ENCODE results near the gene FCGR3B.
"Not testable (repeated sequence)": the region's sequence is repeated elsewhere in the genome, so short reads cannot be mapped to it uniquely, and the experiment has no call there.

The FCGR3B gene

DNA sequence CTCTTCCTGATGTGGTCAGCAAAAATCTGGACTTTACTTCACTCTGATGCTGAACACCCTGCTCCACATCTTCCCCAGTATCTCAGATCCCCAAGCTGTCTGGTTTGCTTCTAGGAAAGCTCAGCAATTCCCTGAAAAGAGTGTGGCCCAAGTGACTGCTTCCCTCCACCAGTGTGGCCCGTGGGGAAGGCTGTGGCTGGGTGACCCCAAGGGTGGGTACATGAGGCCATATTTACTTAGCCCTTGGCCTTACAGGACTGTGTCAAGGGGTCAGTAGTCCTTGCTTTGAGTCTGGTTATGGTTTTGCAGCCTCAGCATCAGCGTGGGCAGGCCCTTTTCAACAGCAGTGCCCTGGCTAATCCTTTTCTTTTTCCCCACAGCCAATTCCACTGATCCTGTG is 35.8 kb downstream of the FCGR3B start:
- not testable (repeated sequence) for H3K4me2 ChIP-seq; H4K20me1 ChIP-seq (ENCODE audit: insufficient read depth); H3K27me3 ChIP-seq (ENCODE audit: insufficient read depth, low read depth); H3K36me3 ChIP-seq (ENCODE audit: insufficient read depth); H3K4me1 ChIP-seq (ENCODE audit: low read depth, poor library complexity, severe bottlenecking); H3K9ac ChIP-seq; H3K4me3 ChIP-seq (IDR thresholded peaks at IDR 0.05; ENCODE audit: insufficient read depth, low read depth, low read length); H3K79me2 ChIP-seq (ENCODE audit: insufficient read depth, low read depth); H3K27ac ChIP-seq; H2AFZ ChIP-seq (ENCODE audit: low read depth)

DNA sequence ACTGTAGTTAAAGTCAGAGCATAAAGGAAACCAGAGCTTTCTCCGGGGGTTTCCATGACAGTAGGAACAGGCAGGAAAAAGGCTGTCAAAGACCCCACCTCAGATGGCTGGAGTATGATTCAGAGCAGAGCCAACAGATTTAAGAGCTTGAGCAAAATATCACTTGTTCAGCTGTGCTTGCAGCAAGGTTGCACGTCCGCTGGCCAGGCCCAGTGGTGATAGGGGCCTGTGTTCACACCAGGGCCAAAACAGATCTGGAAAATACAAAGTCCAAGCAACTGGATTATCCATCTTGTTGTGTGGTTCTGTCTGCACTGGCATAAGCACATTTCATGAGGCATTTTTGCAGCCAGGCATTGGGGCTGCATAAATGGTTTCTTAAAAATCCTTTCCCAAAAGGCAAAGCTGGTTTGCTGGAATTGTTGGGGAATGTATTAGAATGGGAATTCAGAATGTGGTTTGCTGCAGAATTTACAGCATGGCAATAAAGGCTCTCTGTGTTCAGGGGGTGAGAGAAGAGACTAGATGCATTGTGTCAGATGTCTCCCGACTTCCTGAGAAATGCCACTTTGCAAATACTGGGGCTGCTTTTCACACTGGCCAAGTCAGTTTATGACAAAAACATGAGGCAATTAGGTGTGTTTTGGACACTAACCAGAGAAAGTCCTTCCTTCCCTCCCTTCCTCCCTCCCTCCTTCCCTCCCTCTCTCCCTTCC is 36.5 kb downstream of the FCGR3B start:
- not testable (repeated sequence) for H4K20me1 ChIP-seq (ENCODE audit: insufficient read depth); H3K4me2 ChIP-seq; H3K27me3 ChIP-seq (ENCODE audit: insufficient read depth, low read depth); H2AFZ ChIP-seq (ENCODE audit: low read depth); H3K9ac ChIP-seq; H3K36me3 ChIP-seq (ENCODE audit: insufficient read depth); H3K4me1 ChIP-seq (ENCODE audit: low read depth, poor library complexity, severe bottlenecking); H3K27ac ChIP-seq; H3K4me3 ChIP-seq (IDR thresholded peaks at IDR 0.05; ENCODE audit: insufficient read depth, low read depth, low read length); H3K79me2 ChIP-seq (ENCODE audit: insufficient read depth, low read depth)

DNA sequence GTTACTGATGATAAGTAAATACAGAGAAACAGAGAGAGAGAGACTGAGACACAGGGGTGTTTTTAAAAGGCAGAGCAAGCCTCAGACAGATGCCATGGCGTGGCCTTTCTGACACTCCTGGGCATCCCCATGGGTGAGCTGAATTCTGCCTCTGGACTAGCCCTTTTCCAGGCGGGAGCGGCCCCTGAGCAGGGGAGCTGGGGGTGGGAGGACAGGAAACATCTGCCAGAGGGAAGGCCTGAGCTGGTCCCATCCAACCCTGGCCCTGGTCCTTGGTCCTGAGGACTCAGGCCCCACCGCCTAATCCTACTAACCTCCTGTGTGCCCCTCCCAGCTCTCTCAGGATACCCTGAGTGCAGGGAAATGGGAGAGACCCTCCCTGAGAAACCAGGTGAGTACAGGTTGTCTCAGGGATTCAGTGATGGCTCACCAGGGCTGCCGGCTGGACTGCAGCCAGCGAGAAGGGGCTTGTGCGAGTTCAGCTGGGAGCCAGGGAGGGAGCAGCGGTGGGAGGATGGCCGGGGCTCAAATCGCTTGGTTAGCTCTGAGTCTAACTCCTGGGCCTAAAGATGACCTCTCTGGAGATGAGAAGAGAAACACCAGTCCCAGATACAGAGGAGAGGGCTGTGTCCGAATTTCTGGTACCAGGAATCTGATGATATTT is 37.8 kb downstream of the FCGR3B start:
- H3K4me3 ChIP-seq (IDR thresholded peaks at IDR 0.05; ENCODE audit: insufficient read depth, low read depth, low read length); H3K4me1 ChIP-seq (ENCODE audit: low read depth, poor library complexity, severe bottlenecking); H3K9ac ChIP-seq; H3K36me3 ChIP-seq (ENCODE audit: insufficient read depth); H3K27me3 ChIP-seq (ENCODE audit: insufficient read depth, low read depth); H2AFZ ChIP-seq (ENCODE audit: low read depth); H4K20me1 ChIP-seq (ENCODE audit: insufficient read depth); H3K79me2 ChIP-seq (ENCODE audit: insufficient read depth, low read depth); H3K4me2 ChIP-seq; H3K27ac ChIP-seq: not testable (repeated sequence)

DNA sequence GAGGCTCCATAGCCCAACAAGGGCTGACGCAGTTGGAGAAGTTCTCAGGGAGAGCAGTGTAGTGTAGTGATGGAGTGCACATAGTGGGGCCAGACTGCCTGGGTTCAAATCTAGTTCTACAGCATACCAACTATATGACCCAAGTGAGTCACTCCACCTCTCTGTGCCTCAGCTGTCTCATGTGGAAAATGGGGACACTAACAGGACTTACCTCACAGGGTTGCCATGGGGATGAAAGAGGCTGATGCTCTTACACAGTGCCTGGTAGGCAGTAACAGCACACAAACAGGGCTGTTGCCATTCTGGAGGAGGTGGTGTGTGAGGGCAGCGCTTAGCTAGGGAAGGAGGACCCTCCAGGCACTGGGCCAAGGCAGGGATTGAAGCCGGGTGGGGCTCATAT is 38.4 kb downstream of the FCGR3B start:
- H3K4me1 ChIP-seq (ENCODE audit: low read depth, poor library complexity, severe bottlenecking); H3K9ac ChIP-seq: not testable (repeated sequence)

DNA sequence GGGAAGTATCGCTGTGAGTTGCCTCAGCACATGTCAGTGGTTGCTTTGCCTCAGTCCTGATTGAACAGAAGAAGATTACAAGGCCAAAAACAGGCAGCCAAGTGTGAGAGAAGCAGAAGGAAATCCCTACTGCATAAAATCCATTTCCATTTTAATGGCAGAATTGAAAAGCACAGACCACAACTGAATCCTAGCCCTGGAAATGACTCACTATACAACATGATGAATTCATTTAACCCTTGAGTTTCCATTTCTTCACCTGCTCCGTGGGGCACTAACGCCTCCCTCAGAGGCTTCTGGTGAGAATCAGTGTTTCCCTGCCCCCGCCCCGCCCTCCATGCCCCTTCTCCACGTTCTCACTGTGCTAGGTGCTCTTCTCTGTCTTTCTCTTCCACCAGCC is 41.1 kb downstream of the FCGR3B start:
- H3K4me3 ChIP-seq (IDR thresholded peaks at IDR 0.05; ENCODE audit: insufficient read depth, low read depth, low read length); H3K4me1 ChIP-seq (ENCODE audit: low read depth, poor library complexity, severe bottlenecking); H2AFZ ChIP-seq (ENCODE audit: low read depth); H3K27me3 ChIP-seq (ENCODE audit: insufficient read depth, low read depth); H3K9ac ChIP-seq; H3K4me2 ChIP-seq; H3K36me3 ChIP-seq (ENCODE audit: insufficient read depth); H4K20me1 ChIP-seq (ENCODE audit: insufficient read depth); H3K79me2 ChIP-seq (ENCODE audit: insufficient read depth, low read depth); H3K27ac ChIP-seq: not testable (repeated sequence)

More for the DNA sequence above, 38.4 kb downstream of the FCGR3B start:
- H3K27ac ChIP-seq; H3K79me2 ChIP-seq (ENCODE audit: insufficient read depth, low read depth); H4K20me1 ChIP-seq (ENCODE audit: insufficient read depth); H2AFZ ChIP-seq (ENCODE audit: low read depth); H3K4me2 ChIP-seq; H3K4me3 ChIP-seq (IDR thresholded peaks at IDR 0.05; ENCODE audit: insufficient read depth, low read depth, low read length); H3K27me3 ChIP-seq (ENCODE audit: insufficient read depth, low read depth); H3K36me3 ChIP-seq (ENCODE audit: insufficient read depth): not testable (repeated sequence)

DNA sequence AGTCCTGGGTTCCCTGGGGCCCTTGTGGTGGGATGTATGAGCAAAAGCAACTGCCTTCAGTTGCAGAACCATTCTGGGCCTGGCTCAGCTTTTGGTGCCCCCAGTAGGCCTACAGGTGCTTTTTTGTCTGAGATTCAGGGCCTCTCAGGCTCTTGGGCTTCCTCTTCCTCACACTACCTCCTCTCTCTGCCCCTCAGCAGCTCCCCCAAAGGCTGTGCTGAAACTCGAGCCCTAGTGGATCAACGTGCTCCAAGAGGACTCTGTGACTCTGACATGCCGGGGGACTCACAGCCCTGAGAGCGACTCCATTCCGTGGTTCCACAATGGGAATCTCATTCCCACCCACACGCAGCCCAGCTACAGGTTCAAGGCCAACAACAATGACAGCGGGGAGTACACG is 41.6 kb downstream of the FCGR3B start:
- not testable (repeated sequence) for H3K27me3 ChIP-seq (ENCODE audit: insufficient read depth, low read depth); H4K20me1 ChIP-seq (ENCODE audit: insufficient read depth); H3K27ac ChIP-seq; H3K4me3 ChIP-seq (IDR thresholded peaks at IDR 0.05; ENCODE audit: insufficient read depth, low read depth, low read length); H3K4me1 ChIP-seq (ENCODE audit: low read depth, poor library complexity, severe bottlenecking); H3K9ac ChIP-seq; H3K36me3 ChIP-seq (ENCODE audit: insufficient read depth); H3K79me2 ChIP-seq (ENCODE audit: insufficient read depth, low read depth); H2AFZ ChIP-seq (ENCODE audit: low read depth); H3K4me2 ChIP-seq

DNA sequence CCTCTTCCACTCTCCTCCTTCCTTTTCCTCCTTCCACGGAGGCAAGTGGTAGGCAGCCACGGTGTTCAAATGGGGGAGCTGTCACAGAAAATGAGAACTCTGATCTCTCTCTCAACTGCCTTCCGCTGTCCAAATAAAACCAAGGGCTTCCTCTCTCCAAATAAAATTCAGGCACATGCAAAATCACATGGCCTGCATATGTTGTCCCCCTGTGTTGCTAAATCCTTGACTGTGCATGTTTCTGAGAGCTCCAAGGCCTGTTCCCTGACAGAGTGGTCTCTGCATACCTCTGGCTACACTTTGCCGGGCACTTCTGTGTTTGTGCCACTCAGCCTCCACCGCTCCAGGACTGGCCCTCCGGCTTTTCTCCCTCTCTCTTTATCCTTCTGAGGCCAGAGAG is 42.4 kb downstream of the FCGR3B start:
- H3K4me1 ChIP-seq (ENCODE audit: low read depth, poor library complexity, severe bottlenecking); H3K4me2 ChIP-seq; H3K27me3 ChIP-seq (ENCODE audit: insufficient read depth, low read depth); H3K36me3 ChIP-seq (ENCODE audit: insufficient read depth); H3K27ac ChIP-seq; H2AFZ ChIP-seq (ENCODE audit: low read depth); H3K4me3 ChIP-seq (IDR thresholded peaks at IDR 0.05; ENCODE audit: insufficient read depth, low read depth, low read length); H3K9ac ChIP-seq; H4K20me1 ChIP-seq (ENCODE audit: insufficient read depth); H3K79me2 ChIP-seq (ENCODE audit: insufficient read depth, low read depth): not testable (repeated sequence)

DNA sequence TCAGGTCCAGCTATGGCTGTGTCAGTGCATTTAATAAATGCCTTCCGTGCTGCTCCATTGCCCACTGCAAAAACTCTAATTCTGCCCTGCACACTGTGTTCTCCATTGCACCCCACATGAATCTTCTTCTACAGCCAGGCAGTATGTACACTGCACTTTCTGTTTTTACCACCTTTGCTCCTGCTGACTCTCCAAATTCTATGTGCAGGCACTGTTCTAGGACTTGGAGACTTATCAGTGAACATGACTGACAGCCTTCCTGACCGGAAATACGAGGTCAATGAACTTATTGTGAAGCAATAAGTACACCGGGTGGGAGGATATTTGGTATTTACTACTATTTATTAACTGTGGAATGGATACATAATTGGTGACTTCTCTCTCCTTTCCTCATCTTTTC is 48.1 kb downstream of the FCGR3B start:
- H3K36me3 ChIP-seq (ENCODE audit: insufficient read depth); H3K4me1 ChIP-seq (ENCODE audit: low read depth, poor library complexity, severe bottlenecking); H3K9ac ChIP-seq; H3K79me2 ChIP-seq (ENCODE audit: insufficient read depth, low read depth); H3K27me3 ChIP-seq (ENCODE audit: insufficient read depth, low read depth); H3K27ac ChIP-seq; H2AFZ ChIP-seq (ENCODE audit: low read depth); H4K20me1 ChIP-seq (ENCODE audit: insufficient read depth); H3K4me2 ChIP-seq; H3K4me3 ChIP-seq (IDR thresholded peaks at IDR 0.05; ENCODE audit: insufficient read depth, low read depth, low read length): not testable (repeated sequence)

DNA sequence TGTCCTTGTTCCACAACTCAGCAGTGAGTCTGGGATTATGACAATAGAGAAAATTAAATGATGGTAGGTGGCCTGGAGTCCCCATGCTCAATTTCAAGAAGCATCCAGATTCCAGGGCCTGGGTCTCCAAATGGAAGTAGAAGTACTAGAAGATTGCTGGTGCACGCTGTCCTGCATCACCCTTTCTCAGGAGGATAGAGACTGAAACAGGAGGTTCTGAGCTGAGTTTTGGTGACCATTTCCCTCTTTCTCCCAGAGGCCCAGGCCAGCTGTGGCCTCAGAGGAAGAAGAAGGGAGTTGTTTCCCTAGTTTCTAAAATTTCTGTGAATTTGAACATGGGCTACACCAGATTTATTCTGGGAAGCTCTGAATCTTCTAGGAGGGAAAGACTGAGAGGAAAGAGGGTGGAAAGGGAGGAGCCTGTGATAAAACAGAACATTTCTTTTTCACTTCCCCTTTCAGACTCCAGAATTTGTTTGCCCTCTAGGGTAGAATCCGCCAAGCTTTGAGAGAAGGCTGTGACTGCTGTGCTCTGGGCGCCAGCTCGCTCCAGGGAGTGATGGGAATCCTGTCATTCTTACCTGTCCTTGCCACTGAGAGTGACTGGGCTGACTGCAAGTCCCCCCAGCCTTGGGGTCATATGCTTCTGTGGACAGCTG is 50.0 kb downstream of the FCGR3B start:
- H3K27me3 ChIP-seq (ENCODE audit: insufficient read depth, low read depth); H3K27ac ChIP-seq; H4K20me1 ChIP-seq (ENCODE audit: insufficient read depth); H3K36me3 ChIP-seq (ENCODE audit: insufficient read depth); H3K4me3 ChIP-seq (IDR thresholded peaks at IDR 0.05; ENCODE audit: insufficient read depth, low read depth, low read length); H3K79me2 ChIP-seq (ENCODE audit: insufficient read depth, low read depth); H3K9ac ChIP-seq; H2AFZ ChIP-seq (ENCODE audit: low read depth); H3K4me1 ChIP-seq (ENCODE audit: low read depth, poor library complexity, severe bottlenecking); H3K4me2 ChIP-seq: not testable (repeated sequence)

DNA sequence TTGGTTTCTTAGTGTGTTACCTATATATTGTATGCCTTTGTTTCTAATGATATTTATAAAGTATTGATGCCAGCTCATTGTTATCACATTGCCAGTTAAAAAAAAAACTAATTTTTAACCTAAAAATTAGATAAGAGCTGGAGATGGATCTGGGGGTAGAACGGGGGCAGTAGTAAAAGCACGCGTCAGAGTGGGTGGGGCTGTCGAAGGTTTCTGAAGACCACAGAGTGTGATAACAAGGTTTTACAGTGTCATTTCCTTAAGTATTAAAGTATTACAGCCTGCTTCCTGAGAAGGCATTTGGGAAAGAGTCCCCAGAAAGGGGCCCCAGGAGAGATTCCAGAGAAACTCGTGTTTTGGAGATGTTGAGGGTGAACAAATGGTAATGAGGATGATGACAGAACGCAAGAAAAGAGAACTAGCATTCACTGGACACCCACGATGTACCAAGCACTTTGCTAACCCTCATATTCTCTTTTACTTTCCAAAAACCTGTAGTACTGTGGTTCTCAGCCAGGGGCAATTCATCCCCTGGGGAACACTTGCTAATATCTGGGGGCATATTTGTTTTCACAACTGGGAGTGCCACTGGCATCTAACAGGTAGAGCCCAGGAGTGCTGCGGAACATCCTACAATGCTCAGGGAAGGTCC is 51.0 kb downstream of the FCGR3B start:
- H3K9ac ChIP-seq; H3K4me2 ChIP-seq; H3K4me1 ChIP-seq (ENCODE audit: low read depth, poor library complexity, severe bottlenecking); H3K27me3 ChIP-seq (ENCODE audit: insufficient read depth, low read depth); H2AFZ ChIP-seq (ENCODE audit: low read depth); H4K20me1 ChIP-seq (ENCODE audit: insufficient read depth); H3K4me3 ChIP-seq (IDR thresholded peaks at IDR 0.05; ENCODE audit: insufficient read depth, low read depth, low read length); H3K79me2 ChIP-seq (ENCODE audit: insufficient read depth, low read depth); H3K36me3 ChIP-seq (ENCODE audit: insufficient read depth); H3K27ac ChIP-seq: not testable (repeated sequence)
